ENCODE measurements around the gene TMX3. TPM values are rescaled to one million over a fixed set of nuclear protein-coding genes. Genes with fewer than 3 reads are reported as not detected.

TMX3 gene
- polyA plus RNA-seq, 1 donor = 53.8 TPM

DNA sequence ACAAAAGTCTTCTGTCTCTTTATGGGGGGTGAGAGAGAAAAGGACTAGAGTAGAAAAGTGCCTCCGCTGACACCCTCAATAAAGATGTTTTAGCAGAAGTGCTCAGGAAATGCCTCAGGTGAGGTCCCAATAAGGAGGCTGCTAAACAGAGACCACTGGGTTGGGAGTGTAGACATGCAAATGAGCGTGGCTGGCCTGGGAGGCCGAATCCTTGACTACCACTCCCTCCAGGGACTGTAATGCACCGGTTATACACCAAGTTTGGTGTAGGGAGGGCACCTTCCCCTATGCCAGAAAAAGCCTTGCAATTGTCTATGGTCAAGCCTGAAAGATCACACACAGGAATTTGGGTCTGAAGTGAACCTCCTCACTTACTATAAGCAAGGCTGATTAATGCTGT lies 1.8 kb downstream of the TMX3 start:
- DNase-seq (ENCODE audit: low read depth) = no peak

GRCh38 chr18:68707646-68708045 lies 7.3 kb downstream of the TMX3 start:
- DNase-seq (ENCODE audit: low read depth) = no peak

DNA sequence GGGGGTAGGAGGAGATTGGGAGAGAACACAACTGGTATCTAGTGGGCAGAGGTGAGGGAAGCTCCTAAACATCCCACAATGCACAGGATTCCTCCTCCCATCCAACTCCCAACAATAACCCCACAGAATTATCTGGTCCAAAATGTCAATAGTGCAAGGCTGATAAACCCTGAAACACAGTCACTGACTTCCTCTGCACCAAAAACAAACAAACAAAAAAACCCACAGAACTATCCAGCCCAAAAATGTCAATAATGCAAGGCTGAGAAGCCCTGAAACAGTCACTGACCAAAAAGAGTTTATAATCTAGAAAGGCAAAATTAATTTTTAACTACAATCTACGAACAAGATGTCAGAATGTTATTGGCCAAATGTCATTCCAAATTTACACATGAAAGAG lies 9.8 kb downstream of the TMX3 start:
- no peak for DNase-seq (ENCODE audit: low read depth)

GRCh38 chr18:68703326-68703725 lies 11.6 kb downstream of the TMX3 start:
- DNase-seq (ENCODE audit: low read depth) = no peak

DNA sequence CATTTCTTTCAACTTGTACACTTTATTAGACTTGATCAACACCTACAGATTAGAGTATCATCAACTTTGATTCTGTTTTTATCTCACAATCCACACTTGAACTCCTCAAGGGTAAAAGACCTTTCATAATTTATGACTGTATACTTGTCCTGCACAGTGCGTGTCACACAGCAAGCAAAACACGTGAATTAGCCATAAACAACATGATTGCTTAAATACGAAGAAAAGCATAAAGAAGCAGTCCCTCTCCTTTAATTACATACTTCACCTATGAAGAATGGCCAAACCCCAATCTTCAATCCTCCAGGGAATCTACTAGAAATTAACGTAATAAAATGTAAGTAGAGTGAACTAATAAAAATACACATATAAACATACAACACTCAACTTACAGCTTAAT lies 13.6 kb downstream of the TMX3 start:
- no peak for DNase-seq (ENCODE audit: low read depth)

DNA sequence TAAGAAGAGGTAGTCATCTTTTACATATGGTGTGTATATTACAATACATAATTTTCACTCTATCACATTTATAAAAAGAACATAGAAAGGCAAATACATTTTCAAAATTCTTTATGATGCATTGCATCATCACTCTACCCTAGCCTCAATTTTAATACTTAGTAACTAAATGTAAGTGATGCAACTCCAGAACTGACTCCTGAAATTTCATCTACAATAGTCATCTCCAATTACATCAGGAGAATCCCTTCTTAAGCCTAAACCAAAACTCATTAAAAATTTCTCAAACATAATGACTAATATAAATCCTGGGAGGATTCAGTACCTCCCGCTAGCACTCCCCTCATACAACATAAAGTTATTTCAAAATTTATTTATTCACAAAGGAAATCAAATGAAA lies 15.9 kb downstream of the TMX3 start:
- DNase-seq (ENCODE audit: low read depth) = no peak

GRCh38 chr18:68696937-68697336 lies 18.0 kb downstream of the TMX3 start:
- DNase-seq (ENCODE audit: low read depth) = no peak

DNA sequence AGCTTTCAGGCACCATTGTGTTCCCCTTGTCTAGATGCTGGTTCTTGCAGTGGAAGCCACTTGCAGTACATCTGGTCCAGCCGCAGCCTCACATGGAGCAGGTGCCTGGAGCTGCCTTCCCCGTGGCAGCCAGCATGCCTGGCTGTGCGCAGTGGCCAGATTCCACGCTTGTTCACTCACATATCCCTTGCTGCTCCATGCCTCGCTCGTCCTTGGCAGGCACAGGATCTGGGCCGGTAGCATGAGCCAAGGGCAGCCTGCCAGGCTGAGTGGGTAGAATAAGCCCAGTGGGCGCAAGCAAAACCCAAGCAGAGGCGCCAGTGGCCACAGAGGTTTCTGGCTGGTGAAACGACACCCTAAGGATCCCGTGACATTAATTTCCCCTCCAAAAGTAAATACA lies 20.6 kb downstream of the TMX3 start:
- no peak for DNase-seq (ENCODE audit: low read depth)

DNA sequence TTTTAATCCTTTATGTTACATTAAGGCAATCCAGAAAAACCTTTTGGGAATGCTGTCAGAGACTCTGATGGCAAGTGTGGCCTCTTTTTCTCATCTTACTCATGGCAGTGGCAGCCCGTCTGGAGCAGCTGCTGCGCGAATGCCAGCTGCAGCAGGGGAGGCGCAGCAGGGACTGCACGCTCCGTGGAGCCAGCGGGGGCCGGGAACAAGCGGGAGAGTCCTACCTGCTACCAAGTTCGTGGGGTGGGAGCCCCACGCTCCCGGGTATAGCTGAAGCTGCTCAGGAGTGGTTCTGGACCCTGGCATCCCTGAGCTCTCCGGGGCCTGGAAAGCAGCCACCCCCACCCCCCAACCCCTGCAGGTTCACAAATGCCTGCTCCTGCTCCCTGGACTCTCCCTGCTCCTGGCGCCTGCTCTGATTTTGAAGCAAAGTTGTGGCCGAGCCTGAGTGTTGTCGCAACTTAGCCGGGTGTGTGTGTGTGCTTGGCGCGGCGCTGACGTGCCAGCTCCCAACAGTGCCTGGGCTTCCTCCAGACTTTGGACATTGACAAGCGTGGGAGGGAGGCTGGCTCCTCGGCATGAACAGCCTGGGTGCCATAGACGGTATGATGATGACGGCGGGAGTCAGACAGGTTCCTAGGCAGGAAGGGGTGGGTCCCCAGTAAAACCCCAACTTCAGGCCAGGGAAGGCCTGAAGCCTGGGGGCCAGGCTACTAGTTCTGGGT lies 21.7 kb downstream of the TMX3 start:
- no peak for DNase-seq (ENCODE audit: low read depth)

GRCh38 chr18:68679528-68679927 lies 35.4 kb downstream of the TMX3 start:
- no peak for DNase-seq (ENCODE audit: low read depth)

DNA sequence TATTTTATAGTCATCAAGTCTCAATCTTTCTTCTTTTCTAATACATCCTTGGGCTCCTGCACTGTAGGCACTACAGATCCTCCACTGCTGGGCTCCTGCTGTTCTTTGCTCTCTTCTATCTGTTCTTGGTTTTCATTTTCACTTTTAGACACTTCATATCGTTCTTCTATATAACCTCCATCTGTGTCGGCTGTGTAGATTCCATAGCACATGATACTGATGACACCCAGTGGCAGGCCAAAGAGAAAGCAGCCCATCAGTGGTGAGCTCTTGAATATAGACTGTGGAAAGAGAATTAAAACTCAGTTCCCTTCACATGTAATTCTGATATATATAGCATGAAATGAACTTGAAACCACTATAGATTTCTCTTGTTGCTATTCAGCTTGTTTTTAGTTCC lies 38.0 kb downstream of the TMX3 start:
- no peak for DNase-seq (ENCODE audit: low read depth)

GRCh38 chr18:68667121-68667520 lies 47.8 kb downstream of the TMX3 start:
- DNase-seq (ENCODE audit: low read depth) = no peak

DNA sequence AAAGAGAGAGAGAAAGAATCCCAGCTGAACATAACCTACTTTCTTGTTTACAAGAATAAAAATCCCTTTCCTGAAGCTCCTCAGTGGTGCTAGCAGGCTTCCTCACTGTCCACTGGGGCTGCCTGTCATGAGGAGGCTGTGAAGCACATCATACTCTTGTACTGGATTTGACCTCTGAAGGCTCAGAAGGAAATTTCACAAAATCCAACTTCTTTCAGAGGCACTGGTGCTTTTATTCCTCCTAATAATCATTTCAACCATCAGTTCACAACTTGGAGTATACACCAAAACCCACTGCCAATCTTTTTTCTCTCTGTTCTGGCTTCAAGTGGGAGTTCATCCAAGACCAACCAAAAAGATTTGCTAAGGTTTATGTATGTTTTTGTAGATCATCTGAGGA lies 48.5 kb downstream of the TMX3 start:
- DNase-seq (ENCODE audit: low read depth) = no peak

DNA sequence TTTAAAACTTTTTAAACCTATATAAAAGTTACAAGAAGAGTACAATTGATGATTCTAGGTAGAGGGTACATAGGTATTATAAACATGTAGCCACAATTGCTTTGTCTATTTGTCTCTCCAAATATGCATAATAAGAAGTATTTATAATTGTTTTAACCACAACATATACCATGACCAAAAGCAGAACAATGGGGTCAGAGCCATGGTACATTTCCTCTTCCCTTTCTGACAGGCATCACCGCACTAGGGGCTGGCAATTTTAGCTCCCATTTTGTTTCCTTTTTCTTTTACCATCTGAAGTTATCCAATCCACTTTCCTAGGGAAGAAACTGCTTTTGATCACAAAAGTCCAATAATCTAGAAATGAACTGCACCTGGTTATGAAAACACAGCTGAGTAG lies 49.3 kb downstream of the TMX3 start:
- no peak for DNase-seq (ENCODE audit: low read depth)

DNA sequence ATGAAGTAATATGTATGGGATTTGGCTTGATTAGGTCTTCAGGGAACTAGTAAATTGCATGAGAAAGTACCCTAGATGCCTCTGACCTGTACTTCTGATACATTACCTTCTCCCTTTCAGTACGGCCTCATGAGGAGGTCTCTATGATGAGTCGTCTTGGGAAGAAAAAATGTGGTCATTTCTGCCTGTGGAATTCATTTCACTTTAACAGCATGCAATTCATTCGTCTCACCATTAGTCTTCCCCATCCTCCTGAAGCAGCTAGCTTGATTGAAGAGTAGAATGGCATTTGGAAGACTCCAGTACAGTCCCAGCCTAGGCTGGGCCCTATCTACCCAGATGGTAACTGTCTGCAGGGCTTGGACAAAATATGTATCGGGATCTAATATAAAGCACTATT lies 52.2 kb downstream of the TMX3 start:
- no peak for DNase-seq (ENCODE audit: low read depth)

- no peak for DNase-seq (ENCODE audit: low read depth)
These were observed 54.3 kb downstream of the TMX3 start for GRCh38 chr18:68660354-68661183.

DNA sequence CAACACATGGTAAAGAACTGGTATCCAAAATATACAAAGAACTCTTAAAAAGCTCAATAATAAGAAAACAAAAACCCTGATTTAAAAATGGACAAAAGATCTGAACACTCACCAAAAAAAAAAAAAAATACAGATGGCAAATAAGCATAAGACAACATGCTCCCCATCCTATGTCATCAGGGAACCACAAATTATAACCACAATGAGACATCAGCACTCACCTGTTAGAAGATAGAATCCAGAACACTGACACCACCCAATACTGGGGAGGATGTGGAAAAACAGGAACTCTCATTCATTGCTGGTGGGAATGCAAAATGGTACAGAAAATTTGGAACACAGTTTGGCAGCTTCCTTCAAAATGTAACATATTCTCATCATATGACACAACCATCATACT lies 66.7 kb downstream of the TMX3 start:
- DNase-seq (ENCODE audit: low read depth) = no peak

GRCh38 chr18:68642003-68642402 lies 72.9 kb downstream of the TMX3 start:
- DNase-seq (ENCODE audit: low read depth) = no peak

DNA sequence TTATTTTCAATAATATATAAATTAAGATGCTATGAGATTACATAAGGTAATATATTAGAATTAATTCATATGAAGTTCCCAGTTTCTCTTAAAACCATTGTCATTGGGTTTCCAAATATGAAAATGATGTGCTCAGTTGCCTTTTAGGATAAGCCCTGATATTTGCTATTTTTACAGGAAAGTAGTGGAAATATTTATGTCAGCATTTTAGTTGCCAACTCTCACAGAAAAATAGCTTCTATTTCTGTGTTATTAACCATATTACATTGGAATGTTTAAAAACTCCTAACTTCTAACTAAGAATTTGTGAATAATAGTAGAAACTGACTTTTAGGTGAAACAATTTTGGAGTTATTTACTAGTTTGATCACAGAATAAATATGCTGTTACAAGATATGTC lies 74.0 kb downstream of the TMX3 start:
- DNase-seq (ENCODE audit: low read depth) = no peak

- no peak for DNase-seq (ENCODE audit: low read depth)
These were observed 76.3 kb downstream of the TMX3 start for GRCh38 chr18:68638613-68639012.

- DNase-seq (ENCODE audit: low read depth) = no peak
These were observed 87.1 kb downstream of the TMX3 start for GRCh38 chr18:68627812-68628211.
